IPS-20b (cell line): ENCODE data around the gene DUSP10.

ENCODE experiments used
- H3K27ac ChIP-seq: one replicate; pipeline ENCODE4 v1.5.1; 2013; ENCODE audit warnings: low read length
- H3K27me3 ChIP-seq: 2 replicates; pipeline ENCODE4 v1.6.1; 2013; ENCODE audit warnings: mild to moderate bottlenecking, low read length, inconsistent platforms; ENCODE audit not compliant: insufficient read depth
- H3K36me3 ChIP-seq: 2 replicates; pipeline ENCODE4 v1.6.1; 2013; ENCODE audit warnings: low read depth, mild to moderate bottlenecking, inconsistent platforms, low read length, moderate library complexity; ENCODE audit not compliant: insufficient read depth
- H3K4me1 ChIP-seq: 2 replicates; pipeline ENCODE4 v1.6.1; 2013; ENCODE audit warnings: mild to moderate bottlenecking, control low read depth, inconsistent platforms, low read length, moderate library complexity; ENCODE audit not compliant: insufficient read depth
- H3K4me3 ChIP-seq: 2 replicates; pipeline ENCODE4 v1.5.1; 2013; ENCODE audit warnings: mild to moderate bottlenecking, low read length, inconsistent platforms
- H3K9ac ChIP-seq: 2 replicates; pipeline ENCODE4 v1.6.1; 2013; ENCODE audit warnings: low read depth, mild to moderate bottlenecking, inconsistent platforms, low read length, moderate library complexity
- H3K9me3 ChIP-seq: 2 replicates; pipeline ENCODE4 v1.6.1; 2013; ENCODE audit warnings: mild to moderate bottlenecking, low read depth, low read length, inconsistent platforms; ENCODE audit not compliant: insufficient read depth

The DUSP10 gene

GRCh38 chr1:221761354-221762002 is 19.6 kb upstream of the DUSP10 start:
- no peaks in the 10 kb centered on the region for H3K4me1 ChIP-seq
- H3K4me3 ChIP-seq = no peak overlapping the region
- H3K9me3 ChIP-seq = no peaks in the 10 kb centered on the region
- no peaks in the 10 kb centered on the region for H3K36me3 ChIP-seq
- no peaks in the 10 kb centered on the region for H3K27me3 ChIP-seq
- H3K27ac ChIP-seq = no peak overlapping the region
- H3K9ac ChIP-seq = no peak overlapping the region

- H3K9ac ChIP-seq = no peak overlapping the region
- H3K36me3 ChIP-seq = no peaks in the 10 kb centered on the region
- no peaks in the 10 kb centered on the region for H3K9me3 ChIP-seq
- no peak overlapping the region for H3K4me3 ChIP-seq
- H3K27me3 ChIP-seq = no peaks in the 10 kb centered on the region
- H3K4me1 ChIP-seq = no peaks in the 10 kb centered on the region
- H3K27ac ChIP-seq = no peak overlapping the region
Observed at GRCh38 chr1:221760911-221761310, 19.0 kb upstream of the DUSP10 start.

GRCh38 chr1:221759436-221759835 is 17.5 kb upstream of the DUSP10 start:
- no peak overlapping the region for H3K9ac ChIP-seq
- no peaks in the 10 kb centered on the region for H3K9me3 ChIP-seq
- no peaks in the 10 kb centered on the region for H3K36me3 ChIP-seq
- H3K27ac ChIP-seq = no peak overlapping the region
- H3K4me1 ChIP-seq = no peaks in the 10 kb centered on the region
- H3K27me3 ChIP-seq = no peaks in the 10 kb centered on the region
- H3K4me3 ChIP-seq = no peak overlapping the region

GRCh38 chr1:221758455-221758854 is 16.6 kb upstream of the DUSP10 start:
- no peaks in the 10 kb centered on the region for H3K27me3 ChIP-seq
- no peak overlapping the region for H3K9ac ChIP-seq
- H3K4me1 ChIP-seq = no peaks in the 10 kb centered on the region
- H3K27ac ChIP-seq = no peak overlapping the region
- no peaks in the 10 kb centered on the region for H3K36me3 ChIP-seq
- no peaks in the 10 kb centered on the region for H3K9me3 ChIP-seq
- no peak overlapping the region for H3K4me3 ChIP-seq

- Histone ChIP-seq H3K27me3 (no peaks in the 10 kb centered on the region), H3K4me3 (no peak overlapping the region), H3K36me3 (no peaks in the 10 kb centered on the region), H3K9me3 (no peaks in the 10 kb centered on the region), H3K9ac (no peak overlapping the region), H3K4me1 (no peaks in the 10 kb centered on the region), H3K27ac (no peak overlapping the region)
Observed at GRCh38 chr1:221756830-221757551, 15.1 kb upstream of the DUSP10 start.

GRCh38 chr1:221753828-221754188 is 11.9 kb upstream of the DUSP10 start:
- H3K36me3 ChIP-seq = no peaks in the 10 kb centered on the region
- no peak overlapping the region for H3K27ac ChIP-seq
- H3K9ac ChIP-seq = no peak overlapping the region
- no peaks in the 10 kb centered on the region for H3K9me3 ChIP-seq
- H3K4me1 ChIP-seq = no peaks in the 10 kb centered on the region
- H3K4me3 ChIP-seq = no peak overlapping the region
- H3K27me3 ChIP-seq = no peaks in the 10 kb centered on the region

- Histone ChIP-seq H3K4me1 (no peaks in the 10 kb centered on the region), H3K27me3 (no peaks in the 10 kb centered on the region), H3K27ac (no peak overlapping the region), H3K36me3 (no peaks in the 10 kb centered on the region), H3K9ac (no peak overlapping the region), H3K9me3 (no peaks in the 10 kb centered on the region), H3K4me3 (no peak overlapping the region)
Observed at GRCh38 chr1:221751226-221751887, 9.5 kb upstream of the DUSP10 start.

- no peak overlapping the region for H3K4me3 ChIP-seq
- H3K27me3 ChIP-seq = no peaks in the 10 kb centered on the region; the same call in 1 of the 2 replicates
- H3K9ac ChIP-seq = no peak overlapping the region
- no peaks in the 10 kb centered on the region for H3K36me3 ChIP-seq
- no peaks in the 10 kb centered on the region; the same call in 1 of the 2 replicates for H3K4me1 ChIP-seq
- no peak overlapping the region for H3K27ac ChIP-seq
- no peaks in the 10 kb centered on the region for H3K9me3 ChIP-seq
Observed at GRCh38 chr1:221748981-221749380, 7.1 kb upstream of the DUSP10 start.

- Histone ChIP-seq H3K4me3 (no peak overlapping the region), H3K9me3 (no peaks in the 10 kb centered on the region), H3K9ac (no peak overlapping the region), H3K27me3 (no peaks in the 10 kb centered on the region; the same call in 1 of the 2 replicates), H3K36me3 (no peaks in the 10 kb centered on the region), H3K27ac (no peak overlapping the region), H3K4me1 (peaks cover 6% of the 10 kb centered on the region)
Observed at GRCh38 chr1:221747839-221748238, 6.0 kb upstream of the DUSP10 start.

- H3K9ac ChIP-seq = peak overlapping the region; percentile 72; the same call in 1 of the 2 replicates
- H3K4me3 ChIP-seq = peak overlapping the region; percentile 73
- H3K27ac ChIP-seq = no peak overlapping the region
- peaks cover 6% of the 10 kb centered on the region for H3K4me1 ChIP-seq
- no peaks in the 10 kb centered on the region for H3K9me3 ChIP-seq
- no peaks in the 10 kb centered on the region for H3K36me3 ChIP-seq
- H3K27me3 ChIP-seq = peaks cover 24% of the 10 kb centered on the region
Observed at GRCh38 chr1:221743416-221744208, 1.7 kb upstream of the DUSP10 start.

- H3K27ac ChIP-seq = no peak overlapping the region
- H3K9ac ChIP-seq = peak overlapping the region; percentile 72; the same call in 1 of the 2 replicates
- no peaks in the 10 kb centered on the region for H3K36me3 ChIP-seq
- peak overlapping the region; percentile 73 for H3K4me3 ChIP-seq
- H3K27me3 ChIP-seq = peaks cover 24% of the 10 kb centered on the region
- peaks cover 6% of the 10 kb centered on the region for H3K4me1 ChIP-seq
- H3K9me3 ChIP-seq = no peaks in the 10 kb centered on the region
Observed at GRCh38 chr1:221742555-221743415, 896 bp upstream of the DUSP10 start.
